ENCODE data around the gene ZNF423. TPM values are rescaled to one million over a fixed set of nuclear protein-coding genes. Genes with fewer than 3 reads are reported as not detected.

ZNF423 gene
- total and polyA plus RNA-seq, 2 experiments from 2014 or later, result 0.43 to 0.49 TPM

- Histone ChIP-seq H2AFZ (no peak overlapping the region), H4K20me1 (ENCODE audit: insufficient read depth) (no peaks in the 10 kb centered on the region), H3F3A (ENCODE audit: insufficient read depth) (no peaks in the 10 kb centered on the region), H3K9me2 (ENCODE audit: insufficient read depth) (no peaks in the 10 kb centered on the region), H3K79me2 (ENCODE audit: insufficient read depth) (no peaks in the 10 kb centered on the region), H3K36me3 (ENCODE audit: low read depth) (no peaks in the 10 kb centered on the region), H3K27ac (no peak overlapping the region), H3K27me3 (replicated peaks; ENCODE audit: insufficient read depth) (no peaks in the 10 kb centered on the region; the same call in 1 of the 2 replicates), H3K4me1 (ENCODE audit: insufficient read depth) (no peaks in the 10 kb centered on the region), H3K9me3 (ENCODE audit: low read depth) (no peaks in the 10 kb centered on the region), H3K4me3 (no peak overlapping the region), H3K4me2 (ENCODE audit: unreplicated experiment) (no peak overlapping the region), H3K9ac (no peak overlapping the region)
- in situ Hi-C loops (cut with MboI), result no loop called here
- TF ChIP-seq EZH2 (IDR thresholded peaks at IDR 0.05; ENCODE audit: insufficient read depth, poor library complexity, severe bottlenecking), result no peak
- TF ChIP-seq EZH2phosphoT487 (IDR thresholded peaks at IDR 0.05; ENCODE audit: insufficient read depth, low read depth), result no peak
- no peak for DNase-seq
- WGBS, 2 experiments (ENCODE audit: low coverage in 1 of 2, low lambda C conversion rate in 2 of 2, missing lambda C conversion rate in 2 of 2), result 69 to 71% methylated on average over 8 of the region's 8 CpGs
Measured at GRCh38 chr16:49598383-49599170, 257.3 kb downstream of the ZNF423 start.

- DNase-seq, result no peak
- no peak overlapping the region for H3K4me3 ChIP-seq
- H3K27ac ChIP-seq, result no peak overlapping the region
- H3K4me1 ChIP-seq (ENCODE audit: insufficient read depth), result no peaks in the 10 kb centered on the region
- H4K20me1 ChIP-seq (ENCODE audit: insufficient read depth), result no peaks in the 10 kb centered on the region
- H2AFZ ChIP-seq, result no peak overlapping the region
- 75 to 77% methylated on average over 2 of the region's 2 CpGs for WGBS, 2 experiments (ENCODE audit: low coverage in 1 of 2, low lambda C conversion rate in 2 of 2, missing lambda C conversion rate in 2 of 2)
- no peaks in the 10 kb centered on the region for H3K36me3 ChIP-seq (ENCODE audit: low read depth)
- no peaks in the 10 kb centered on the region for H3K9me3 ChIP-seq (ENCODE audit: low read depth)
- H3K9me2 ChIP-seq (ENCODE audit: insufficient read depth), result no peaks in the 10 kb centered on the region
- no peak overlapping the region for H3K4me2 ChIP-seq (ENCODE audit: unreplicated experiment)
- in situ Hi-C loops (cut with MboI), result no loop called here
- TF ChIP-seq EZH2phosphoT487 (IDR thresholded peaks at IDR 0.05; ENCODE audit: insufficient read depth, low read depth) (no peak), EZH2 (IDR thresholded peaks at IDR 0.05; ENCODE audit: insufficient read depth, poor library complexity, severe bottlenecking) (no peak)
- no peaks in the 10 kb centered on the region; the same call in 1 of the 2 replicates for H3K27me3 ChIP-seq (replicated peaks; ENCODE audit: insufficient read depth)
- H3K79me2 ChIP-seq (ENCODE audit: insufficient read depth), result no peaks in the 10 kb centered on the region
- no peaks in the 10 kb centered on the region for H3F3A ChIP-seq (ENCODE audit: insufficient read depth)
- no peak overlapping the region for H3K9ac ChIP-seq
Measured at GRCh38 chr16:49597796-49598195, 258.1 kb downstream of the ZNF423 start.

DNA sequence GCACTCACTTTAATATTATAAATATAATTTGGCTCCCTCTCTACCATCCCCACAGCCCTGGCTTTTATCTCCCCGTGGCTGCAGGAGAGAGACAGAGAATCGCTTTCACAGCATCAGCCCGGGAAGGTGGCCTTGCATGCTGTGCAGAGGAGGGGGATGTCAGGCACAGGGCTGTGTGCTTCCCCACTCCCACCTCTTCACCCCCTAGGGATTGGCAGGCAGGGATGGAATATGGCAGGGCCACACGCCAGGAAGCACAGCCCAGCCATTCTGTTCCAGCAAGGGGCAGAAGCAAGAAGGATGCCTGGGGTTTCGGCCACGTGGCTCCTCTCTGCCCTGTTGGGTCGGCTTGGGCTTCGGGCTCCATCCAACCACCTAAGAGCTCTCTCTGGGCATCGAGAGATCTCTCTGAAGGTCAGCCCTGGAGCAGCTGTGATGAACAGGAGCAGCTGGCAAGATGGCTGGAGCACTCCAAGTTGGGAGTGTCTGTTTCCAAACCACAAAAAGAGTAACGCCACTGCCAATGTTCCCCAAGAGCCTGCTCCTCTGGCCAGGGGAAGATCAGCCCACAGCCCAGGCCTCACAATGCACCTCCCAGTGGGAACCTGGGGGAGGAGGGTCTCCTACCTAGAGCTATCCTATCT is 259.1 kb downstream of the ZNF423 start:
- Histone ChIP-seq H3K4me1 (ENCODE audit: insufficient read depth) (no peaks in the 10 kb centered on the region), H3K9me3 (ENCODE audit: low read depth) (no peaks in the 10 kb centered on the region), H3K9me2 (ENCODE audit: insufficient read depth) (no peaks in the 10 kb centered on the region), H3K4me2 (ENCODE audit: unreplicated experiment) (no peak overlapping the region), H3K79me2 (ENCODE audit: insufficient read depth) (no peaks in the 10 kb centered on the region), H3K27ac (no peak overlapping the region), H3F3A (ENCODE audit: insufficient read depth) (no peaks in the 10 kb centered on the region), H2AFZ (no peak overlapping the region), H4K20me1 (ENCODE audit: insufficient read depth) (no peaks in the 10 kb centered on the region), H3K4me3 (no peak overlapping the region), H3K27me3 (replicated peaks; ENCODE audit: insufficient read depth) (no peaks in the 10 kb centered on the region; the same call in 1 of the 2 replicates), H3K9ac (no peak overlapping the region), H3K36me3 (ENCODE audit: low read depth) (no peaks in the 10 kb centered on the region)
- TF ChIP-seq EZH2phosphoT487 (IDR thresholded peaks at IDR 0.05; ENCODE audit: insufficient read depth, low read depth) (no peak), EZH2 (IDR thresholded peaks at IDR 0.05; ENCODE audit: insufficient read depth, poor library complexity, severe bottlenecking) (no peak)
- no peak for DNase-seq
- in situ Hi-C loops (cut with MboI), result no loop called here
- 36 to 37% methylated on average over 10 of the region's 10 CpGs for WGBS, 2 experiments (ENCODE audit: low coverage in 1 of 2, low lambda C conversion rate in 2 of 2, missing lambda C conversion rate in 2 of 2)

DNA sequence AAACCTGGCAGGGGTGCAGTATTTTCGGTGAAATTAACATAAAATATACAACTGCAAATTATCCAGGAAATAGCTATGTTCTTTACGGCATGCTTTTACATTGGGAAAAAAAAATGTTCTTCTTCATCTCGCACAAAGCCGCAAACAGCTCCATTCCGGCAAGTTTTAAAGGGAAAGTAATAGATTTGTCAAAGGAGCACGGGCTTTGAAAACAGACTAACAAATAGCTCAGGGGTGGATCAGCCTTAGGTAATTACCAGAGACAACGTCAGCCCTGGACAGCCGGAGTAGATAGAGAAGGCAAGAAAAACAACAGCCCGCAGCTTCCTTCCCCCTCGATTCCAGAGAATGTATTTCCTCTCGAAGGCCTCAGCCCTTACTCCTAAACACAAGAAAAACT is 259.8 kb downstream of the ZNF423 start:
- Histone ChIP-seq H2AFZ (no peak overlapping the region), H3K4me2 (ENCODE audit: unreplicated experiment) (no peak overlapping the region), H3K27me3 (replicated peaks; ENCODE audit: insufficient read depth) (no peaks in the 10 kb centered on the region; the same call in 1 of the 2 replicates), H3K27ac (no peak overlapping the region), H3K9me3 (ENCODE audit: low read depth) (no peaks in the 10 kb centered on the region), H3K4me3 (no peak overlapping the region), H3F3A (ENCODE audit: insufficient read depth) (no peaks in the 10 kb centered on the region), H4K20me1 (ENCODE audit: insufficient read depth) (no peaks in the 10 kb centered on the region), H3K9me2 (ENCODE audit: insufficient read depth) (no peaks in the 10 kb centered on the region), H3K9ac (no peak overlapping the region), H3K4me1 (ENCODE audit: insufficient read depth) (no peaks in the 10 kb centered on the region), H3K79me2 (ENCODE audit: insufficient read depth) (no peaks in the 10 kb centered on the region), H3K36me3 (ENCODE audit: low read depth) (no peaks in the 10 kb centered on the region)
- in situ Hi-C loops (cut with MboI), result no loop called here
- TF ChIP-seq EZH2phosphoT487 (IDR thresholded peaks at IDR 0.05; ENCODE audit: insufficient read depth, low read depth) (no peak), EZH2 (IDR thresholded peaks at IDR 0.05; ENCODE audit: insufficient read depth, poor library complexity, severe bottlenecking) (no peak)
- no peak for DNase-seq
- 65% methylated on average over 11 of the region's 11 CpGs for WGBS, 2 experiments (ENCODE audit: low coverage in 1 of 2, low lambda C conversion rate in 2 of 2, missing lambda C conversion rate in 2 of 2)

Measured in GM23248 (cell line).